NCI-H146 treated with DMSO at 0.1 percent for 48 hours (cell line): ENCODE measurements around the gene PCSK5.
A peak's percentile ranks its signal among the peaks of the same experiment; 100 is the strongest.

Source experiments
- DNase-seq: peaks from one replicate; lab custom pipeline; 2025; ENCODE audit not compliant: unreplicated experiment; lab: John Stamatoyannopoulos, UW

The PCSK5 gene

DNA sequence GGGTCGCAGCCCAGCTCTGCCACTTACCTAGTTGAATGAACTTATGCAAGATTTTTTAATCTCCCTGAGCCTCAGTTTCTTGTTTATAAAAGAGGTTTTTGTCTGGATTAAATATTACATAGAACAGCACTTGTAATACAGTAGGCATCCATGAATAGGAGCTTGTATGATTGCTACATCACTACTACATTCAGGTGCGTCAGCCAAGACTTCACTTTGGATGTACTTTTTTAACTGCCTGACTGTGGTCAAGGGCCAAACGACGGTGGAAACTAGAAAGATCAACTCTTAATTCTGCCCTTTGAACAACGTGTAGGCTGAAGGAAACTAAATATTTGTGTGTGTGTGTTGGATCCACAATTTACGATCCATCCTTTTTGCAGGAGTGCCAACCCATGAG is 330.9 kb downstream of the PCSK5 start:
- no peak for DNase-seq

DNA sequence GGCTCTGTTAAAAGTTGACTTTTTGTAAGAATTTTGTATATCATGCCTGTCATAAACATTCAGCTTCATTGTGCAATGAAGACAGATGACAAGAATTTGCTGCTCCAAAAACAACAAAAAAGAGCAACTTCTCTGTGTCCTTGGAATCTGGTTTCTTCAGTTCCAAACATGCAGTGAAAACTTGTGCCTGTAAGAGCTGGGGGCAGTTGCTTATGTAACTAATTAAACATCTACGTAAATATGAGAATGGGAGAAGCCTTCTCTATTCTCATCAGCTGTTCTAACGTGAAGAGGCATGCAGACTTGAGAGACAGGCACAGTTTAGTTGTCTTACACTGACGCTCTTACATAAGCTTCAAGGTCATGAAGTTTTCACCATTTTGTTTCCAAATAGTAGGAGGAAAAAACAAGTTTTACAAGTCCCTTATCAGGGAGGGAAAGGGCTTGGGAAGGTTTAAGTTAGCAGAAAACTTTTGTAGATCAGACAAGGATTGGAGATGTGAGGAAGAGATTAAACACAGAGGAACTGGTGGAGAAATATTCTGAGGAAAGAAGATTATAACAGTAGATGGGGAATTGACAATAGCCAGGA is 333.4 kb downstream of the PCSK5 start:
- DNase-seq: no peak

DNA sequence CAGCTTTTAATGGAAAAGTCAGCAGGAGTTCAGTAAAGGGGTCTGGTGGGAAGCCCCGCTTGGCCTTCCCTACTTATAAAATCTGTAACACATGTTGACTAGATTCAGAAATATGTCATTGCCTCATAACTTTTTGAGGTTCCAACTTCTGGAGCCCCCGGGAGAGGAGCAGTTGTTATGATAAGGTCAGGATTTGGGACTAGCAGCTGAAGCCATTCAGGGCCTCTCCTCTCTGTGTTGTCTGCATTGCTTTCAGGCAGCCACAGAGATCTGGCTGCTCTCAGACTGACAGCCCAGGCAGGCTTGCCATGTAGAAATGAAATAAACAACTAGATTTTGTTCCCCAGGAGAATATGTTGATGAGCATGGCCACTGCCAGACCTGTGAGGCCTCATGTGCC is 336.7 kb downstream of the PCSK5 start:
- DNase-seq: no peak

DNA sequence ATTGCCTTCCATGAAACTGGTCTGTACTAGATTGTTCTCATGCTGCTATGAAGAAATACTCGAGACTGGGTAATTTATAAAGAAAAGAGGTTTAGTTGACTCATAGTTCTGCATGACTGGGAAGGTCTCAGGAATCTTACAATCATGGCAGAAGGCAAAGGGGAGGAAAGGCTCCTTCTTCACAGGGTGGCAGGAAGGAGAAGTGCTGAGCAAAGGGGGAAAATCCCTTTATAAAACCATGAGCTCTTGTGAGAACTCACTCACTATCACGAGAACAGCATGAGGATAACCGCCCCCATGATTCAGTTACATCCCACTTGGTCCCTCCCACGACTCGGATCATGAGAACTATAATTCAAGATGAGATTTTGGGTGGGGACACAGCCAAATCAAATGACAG is 340.5 kb downstream of the PCSK5 start:
- no peak for DNase-seq

DNA sequence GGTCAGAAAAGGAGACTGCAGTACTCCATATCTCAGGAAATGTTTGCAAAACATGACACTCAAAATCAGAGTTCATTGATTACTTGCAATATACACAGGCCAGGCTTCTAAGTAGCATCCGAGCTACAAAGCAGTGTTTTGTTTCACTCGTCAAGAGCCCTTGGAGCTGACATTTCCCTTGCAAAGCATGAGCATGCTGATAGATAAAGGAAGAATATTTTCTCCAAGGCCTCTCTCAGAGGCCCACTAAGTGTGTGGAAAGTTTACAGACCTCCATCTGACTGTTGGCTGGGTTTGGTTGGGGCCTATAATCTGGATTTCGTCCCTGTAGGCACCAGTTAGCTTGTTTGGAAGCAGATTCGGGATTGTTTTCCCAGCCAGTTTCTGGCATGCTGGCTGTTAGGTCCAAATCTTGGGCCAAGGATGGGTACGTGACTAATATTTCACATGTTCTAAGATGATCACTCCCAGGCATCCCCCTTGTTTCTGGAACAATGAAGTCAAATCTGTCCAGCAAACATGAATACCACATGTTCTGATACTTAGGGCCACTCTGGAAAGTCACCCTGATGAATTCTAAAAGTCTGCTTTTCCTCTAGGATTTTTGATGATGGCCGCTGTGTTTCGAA is 342.5 kb downstream of the PCSK5 start:
- no peak for DNase-seq

DNA sequence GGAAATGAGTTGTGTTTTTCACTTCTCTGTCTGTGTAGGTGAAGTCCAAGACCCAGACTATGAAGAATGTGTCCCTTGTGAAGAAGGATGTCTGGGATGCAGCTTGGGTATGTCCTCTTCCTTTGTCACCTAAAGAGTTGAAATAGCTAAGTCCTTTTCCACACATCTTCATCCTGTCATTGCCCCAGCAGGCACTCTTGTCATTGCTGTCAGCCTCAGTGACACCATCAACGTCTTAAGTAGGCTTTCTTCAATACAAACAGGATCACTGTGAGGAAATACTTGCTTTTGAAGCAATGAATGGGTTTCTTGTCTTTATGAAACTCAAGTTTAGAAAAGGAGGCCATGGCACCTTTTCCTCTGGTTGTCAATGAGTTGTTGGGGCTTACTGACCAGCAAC is 350.1 kb downstream of the PCSK5 start:
- no peak for DNase-seq

DNA sequence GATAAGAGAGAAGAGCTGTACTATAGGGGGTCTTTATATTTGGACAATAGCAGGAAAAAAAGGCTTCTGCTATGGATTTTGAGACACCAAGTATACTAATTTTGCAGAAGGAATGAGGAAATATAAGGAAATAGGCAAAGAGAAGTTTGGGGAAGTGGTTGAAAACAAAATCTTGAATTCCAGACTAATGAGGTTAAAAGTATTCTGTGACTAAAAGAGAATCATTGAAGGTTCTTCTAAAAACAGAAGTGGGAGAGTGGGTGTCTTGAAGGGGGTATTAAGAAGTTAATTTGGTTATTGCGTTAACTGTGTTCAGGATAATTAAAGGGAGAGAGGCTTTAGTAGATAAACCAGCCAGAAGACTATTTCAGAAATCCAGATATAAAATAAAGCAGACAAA is 355.0 kb downstream of the PCSK5 start:
- no peak for DNase-seq

DNA sequence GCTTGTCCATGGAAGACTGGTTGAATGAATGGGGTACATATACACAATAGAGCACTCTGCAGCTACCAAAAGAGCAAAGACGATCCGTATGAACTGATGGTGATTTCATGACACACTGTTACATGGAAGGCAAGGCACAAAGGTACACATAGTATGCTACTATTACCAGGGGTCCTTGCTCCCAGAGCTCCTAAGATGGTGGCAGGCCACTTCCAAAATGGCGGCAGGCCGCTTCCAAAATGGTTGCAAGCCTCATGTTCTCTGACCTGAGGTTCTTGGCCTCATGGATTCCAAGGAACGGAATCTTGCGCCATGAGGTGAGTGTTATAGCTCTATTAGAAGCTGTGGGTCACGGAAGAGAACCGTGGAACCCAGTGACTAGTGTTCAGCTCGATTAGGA is 356.2 kb downstream of the PCSK5 start:
- no peak for DNase-seq

DNA sequence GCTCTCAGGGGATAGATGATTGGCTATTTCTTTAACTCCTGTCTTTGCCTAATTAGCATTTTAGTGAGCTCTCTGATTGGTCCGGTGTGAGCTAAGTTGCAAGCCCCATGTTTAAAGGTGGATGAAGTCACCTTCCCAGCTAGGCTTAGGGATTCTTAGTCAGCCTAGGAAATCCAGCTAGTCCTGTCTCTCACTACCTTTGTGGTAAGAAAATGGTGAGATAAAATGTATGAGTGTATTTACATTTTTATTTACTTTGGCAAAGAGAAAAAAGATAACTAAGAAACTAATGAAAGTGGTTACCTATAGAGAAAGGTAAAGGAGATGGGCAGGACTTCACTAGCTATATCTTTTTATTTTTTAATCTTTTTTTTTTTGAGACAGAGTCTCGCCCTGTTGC is 357.0 kb downstream of the PCSK5 start:
- no peak for DNase-seq

DNA sequence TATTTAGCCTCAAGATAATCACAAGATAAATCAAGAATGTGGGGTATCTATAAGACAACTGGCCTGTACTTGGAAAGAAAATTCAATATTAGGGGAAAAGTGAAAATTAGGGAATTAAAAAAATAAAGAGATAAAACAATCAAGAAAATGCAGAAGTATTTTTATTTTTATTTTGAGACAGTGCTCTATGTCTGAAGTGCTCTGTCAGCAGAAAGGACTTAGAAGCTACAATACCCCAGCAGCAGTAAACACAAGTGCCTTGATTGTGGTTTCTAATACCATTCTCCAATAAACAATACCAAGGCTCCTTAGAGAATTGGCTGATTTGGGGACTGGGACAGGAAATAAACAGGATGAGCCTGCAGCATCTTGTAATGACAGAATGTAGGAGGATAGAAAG is 358.8 kb downstream of the PCSK5 start:
- no peak for DNase-seq

DNA sequence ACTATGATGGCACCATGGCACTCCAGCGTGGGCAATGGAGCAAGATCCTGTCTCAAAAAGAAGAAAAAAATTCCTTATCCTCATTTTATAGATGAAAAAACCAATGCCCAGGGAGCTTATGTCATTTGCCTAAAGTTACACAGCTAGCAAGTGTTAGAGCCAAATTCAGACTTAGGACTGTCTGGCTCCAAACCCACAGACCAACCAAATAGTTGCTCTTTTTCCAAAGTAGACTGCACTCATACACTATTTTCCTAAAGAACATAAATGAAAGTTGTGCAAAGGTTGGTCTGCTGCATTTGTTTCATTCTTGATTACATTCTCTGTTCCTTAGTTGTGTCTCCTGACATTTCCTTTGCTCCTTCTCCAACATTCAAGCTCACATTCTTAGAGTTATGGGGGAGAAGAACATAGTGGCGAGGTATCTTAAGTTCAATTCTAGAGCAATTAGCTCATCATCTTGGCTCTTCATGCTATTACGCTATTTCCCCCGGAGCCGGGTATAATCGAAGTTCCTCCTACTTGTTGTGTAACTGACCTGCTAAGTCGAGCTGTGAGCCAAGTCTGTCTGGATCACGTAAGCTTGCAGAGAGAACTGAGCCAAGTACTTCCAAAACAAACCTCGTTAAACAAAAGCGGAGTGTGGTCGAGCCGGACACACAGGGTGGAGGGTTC is 365.4 kb downstream of the PCSK5 start:
- DNase-seq: no peak

DNA sequence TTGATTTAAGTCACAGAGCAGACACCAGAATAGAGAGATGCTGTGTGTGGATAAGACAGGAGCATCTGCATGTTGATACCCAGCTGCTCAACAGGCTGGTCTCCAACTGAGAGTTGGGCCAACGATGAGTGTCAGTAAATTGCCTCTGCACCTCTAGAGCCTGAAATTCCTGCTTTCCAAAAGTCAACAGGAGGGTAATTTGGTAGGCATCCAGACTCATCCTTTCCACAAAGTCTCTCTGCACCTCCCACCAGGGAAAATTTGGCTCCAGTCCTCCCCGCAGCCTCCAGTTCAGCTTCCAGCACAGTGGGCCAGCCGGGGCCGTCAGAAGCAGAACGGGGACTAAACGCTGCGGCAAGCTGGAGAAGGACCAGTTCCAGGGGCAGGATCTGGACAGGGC is 366.8 kb downstream of the PCSK5 start:
- no peak for DNase-seq

DNA sequence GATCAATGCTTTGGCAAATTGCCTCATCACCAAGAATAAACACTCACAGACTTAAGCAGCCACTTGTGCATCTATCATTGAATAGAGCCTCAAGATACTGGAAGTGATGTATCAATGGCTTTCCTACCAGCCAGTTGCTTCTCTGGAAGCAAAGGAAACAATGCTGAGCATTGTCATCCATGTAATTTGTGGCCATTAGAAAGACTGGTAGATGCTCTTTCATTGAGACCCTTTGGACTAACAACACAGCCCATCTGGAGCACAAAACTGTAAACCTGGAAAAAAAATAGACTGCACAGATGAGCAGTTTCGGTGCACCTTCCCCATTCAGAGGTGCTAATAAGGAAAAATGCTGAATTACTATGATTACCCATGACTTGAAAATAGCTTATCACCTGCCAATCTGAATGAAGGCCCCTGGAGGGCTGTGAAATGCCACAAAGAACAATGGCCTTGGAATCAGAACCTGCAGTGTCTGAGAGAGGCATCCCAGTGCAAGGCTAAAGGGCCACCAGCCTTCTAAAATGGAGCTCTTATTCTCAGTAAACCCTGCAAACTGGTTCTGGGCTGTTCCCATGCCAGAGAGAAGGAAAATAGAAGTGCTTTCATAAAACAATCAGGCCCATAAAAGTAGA is 376.3 kb downstream of the PCSK5 start:
- DNase-seq: peak; percentile 93

DNA sequence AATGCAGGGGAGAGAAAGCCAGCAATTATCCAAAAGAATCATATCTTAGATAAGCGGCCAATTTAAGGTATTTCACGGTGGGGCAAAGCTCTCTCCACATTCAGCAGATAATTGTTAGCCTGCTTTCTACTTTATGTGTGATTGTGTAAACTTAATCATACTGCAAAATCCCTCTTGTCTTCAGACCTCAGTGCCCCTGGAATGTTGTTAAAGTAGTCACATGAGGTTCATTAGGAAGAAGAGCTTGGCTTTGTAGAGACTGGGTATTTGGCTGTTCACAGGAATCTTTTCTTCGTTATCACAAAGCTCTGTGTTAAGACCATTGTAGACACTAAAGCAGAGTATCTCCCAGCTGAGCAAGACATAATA is 376.8 kb downstream of the PCSK5 start:
- peak; percentile 93 for DNase-seq

DNA sequence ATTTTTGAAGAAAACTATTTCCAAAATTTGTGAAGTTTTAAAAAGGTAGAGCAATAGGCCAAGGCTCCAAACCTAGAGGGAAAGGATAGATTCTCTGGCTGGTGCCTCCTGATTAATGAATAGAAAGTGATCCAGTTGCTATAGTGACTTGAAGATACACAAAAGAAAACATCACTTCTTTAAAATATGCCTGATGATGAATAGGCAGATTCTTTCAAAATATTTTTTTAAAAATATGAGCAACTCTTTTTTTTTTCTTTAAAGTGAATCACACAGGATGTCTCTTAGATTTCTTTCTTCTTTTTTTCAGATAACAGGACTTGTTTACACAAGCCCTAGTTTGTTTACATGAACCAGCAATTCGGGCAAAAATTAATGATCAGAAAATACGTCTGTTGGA is 379.3 kb downstream of the PCSK5 start:
- DNase-seq: peak; percentile 29

DNA sequence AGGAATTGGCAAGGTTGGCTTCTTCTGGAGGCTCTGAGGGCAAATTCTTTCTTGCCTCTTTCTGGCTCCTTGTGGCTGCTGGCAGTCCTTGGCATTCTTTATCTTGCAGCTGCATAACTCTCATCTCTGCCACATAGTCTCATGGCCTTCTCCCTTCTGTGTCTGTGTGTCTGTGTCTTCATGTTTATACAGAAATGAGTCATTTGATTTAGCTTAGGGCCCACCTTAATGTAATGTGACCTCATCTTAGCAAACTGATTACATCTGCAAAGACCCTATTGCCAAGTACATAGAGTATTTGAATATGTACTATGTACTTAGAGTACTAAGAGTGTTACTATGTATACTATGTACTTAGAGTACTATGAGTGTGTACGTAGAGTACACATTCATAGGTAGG is 381.3 kb downstream of the PCSK5 start:
- DNase-seq: no peak

DNA sequence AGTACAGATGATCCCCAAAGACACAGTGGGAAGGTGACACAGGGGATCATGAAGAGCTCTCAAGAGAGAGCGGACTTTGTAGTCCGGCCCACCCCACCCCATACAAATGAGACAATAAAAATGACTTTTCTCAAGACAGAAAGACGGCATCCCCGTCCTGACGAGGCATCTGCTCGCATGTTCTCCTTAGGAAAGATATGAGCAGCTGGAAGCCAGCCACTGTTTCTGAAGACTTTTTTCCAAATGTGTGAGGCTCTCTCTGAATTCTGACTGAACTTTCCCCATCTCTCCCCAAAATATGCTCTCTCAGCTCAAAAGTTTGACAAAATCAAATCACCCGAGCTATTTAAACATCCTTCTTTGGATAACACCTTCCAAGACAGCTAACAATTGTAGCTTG is 398.6 kb downstream of the PCSK5 start:
- DNase-seq: no peak

DNA sequence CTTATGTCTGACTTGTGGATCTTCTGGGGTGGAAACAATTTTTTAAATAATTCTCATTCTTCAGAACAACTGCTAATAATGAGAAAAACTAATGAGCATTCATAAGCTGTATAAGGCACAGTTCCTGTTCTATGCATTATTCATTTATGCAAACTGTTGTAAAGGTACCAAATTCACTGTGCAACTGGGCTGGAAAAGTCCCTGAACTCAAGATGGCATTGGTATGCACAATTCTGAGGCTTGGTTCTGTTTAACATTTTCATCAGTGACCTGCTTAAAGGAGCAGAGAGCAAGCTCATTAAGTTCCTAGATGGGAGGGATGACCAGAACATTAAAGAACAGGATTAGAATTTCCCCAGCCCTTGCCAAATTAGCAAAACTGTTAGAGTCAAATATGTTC is 399.2 kb downstream of the PCSK5 start:
- DNase-seq: no peak

DNA sequence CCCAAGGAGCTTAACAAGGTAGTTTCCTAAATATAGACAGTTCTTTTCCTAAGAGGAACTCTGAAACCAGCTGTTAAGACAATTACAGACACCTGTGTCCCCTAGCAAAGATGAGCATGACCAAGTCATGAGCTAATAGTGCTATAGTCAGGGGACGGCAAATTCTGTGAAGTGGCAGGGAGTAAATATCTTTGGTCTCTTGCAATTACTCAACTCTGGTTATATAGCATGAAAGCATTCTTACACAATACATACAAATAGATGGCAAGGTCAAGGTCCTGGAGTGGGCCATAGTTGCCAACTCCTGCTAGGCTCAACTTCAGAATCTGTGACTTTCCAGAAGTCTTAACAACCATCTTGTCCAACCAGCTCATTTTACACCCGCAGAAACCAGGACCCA is 400.1 kb downstream of the PCSK5 start:
- DNase-seq: no peak

DNA sequence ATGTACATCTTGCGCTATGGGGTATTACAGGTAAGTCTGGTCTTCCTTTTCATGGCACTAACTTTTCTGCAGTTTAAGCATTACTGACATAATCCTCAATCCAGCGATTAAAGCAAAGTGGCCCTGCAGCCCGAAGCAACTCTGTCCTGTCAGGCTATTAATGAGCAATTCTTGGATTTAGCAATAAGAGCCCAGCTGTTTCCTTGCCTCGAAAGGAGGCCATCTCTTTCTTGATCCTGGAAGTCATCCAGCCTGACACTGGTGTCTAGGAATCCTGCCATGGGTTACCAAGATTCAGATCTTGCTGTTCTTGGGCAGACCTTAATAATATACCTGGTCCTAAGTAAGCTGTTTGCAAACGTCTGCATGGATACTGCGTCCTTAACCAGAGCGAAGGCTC is 401.8 kb downstream of the PCSK5 start:
- DNase-seq: no peak

DNA sequence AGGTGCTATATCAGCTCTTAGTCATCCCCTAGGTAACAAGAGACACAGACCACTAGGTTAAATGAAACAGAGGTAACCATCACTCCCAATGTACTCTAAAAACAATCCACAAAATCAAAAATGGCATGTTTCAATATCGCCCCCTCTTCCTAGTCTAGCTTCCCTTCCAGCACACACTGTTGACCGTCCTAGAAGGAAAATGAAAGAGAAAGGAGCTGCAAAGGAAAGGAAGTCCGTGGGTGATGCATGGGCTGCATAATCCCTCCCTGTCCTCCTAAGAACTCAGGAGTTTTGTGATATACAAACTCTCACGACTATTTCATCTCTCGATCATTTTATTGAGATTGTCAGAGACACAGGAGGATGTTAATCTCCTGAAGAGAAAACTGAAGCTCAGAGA is 402.2 kb downstream of the PCSK5 start:
- DNase-seq: no peak

DNA sequence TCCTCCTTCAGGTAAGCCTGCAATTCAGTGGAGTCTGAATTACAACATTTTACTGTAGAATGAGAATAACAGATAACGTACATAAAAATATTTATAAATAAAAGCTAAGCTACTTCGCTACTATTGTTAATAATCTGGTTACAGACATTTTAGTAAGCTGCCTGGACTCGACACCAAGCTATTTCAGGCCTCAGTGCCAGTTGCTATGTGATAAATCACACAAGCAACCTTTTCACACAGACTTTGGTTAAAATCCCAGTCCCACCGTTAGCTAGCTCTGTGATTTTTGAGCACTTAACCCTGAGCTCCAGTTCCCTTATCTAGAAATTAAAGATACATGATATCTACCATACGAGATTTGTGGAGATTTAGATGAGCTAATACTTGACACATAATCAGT is 403.8 kb downstream of the PCSK5 start:
- no peak for DNase-seq
